ENCODE results near the gene RPL18. TPM values are rescaled to one million over a fixed set of nuclear protein-coding genes. Genes with fewer than 3 reads are reported as not detected.

The RPL18 gene
- total RNA-seq, 1 donor from 2014 or later = 1,853 TPM

DNA sequence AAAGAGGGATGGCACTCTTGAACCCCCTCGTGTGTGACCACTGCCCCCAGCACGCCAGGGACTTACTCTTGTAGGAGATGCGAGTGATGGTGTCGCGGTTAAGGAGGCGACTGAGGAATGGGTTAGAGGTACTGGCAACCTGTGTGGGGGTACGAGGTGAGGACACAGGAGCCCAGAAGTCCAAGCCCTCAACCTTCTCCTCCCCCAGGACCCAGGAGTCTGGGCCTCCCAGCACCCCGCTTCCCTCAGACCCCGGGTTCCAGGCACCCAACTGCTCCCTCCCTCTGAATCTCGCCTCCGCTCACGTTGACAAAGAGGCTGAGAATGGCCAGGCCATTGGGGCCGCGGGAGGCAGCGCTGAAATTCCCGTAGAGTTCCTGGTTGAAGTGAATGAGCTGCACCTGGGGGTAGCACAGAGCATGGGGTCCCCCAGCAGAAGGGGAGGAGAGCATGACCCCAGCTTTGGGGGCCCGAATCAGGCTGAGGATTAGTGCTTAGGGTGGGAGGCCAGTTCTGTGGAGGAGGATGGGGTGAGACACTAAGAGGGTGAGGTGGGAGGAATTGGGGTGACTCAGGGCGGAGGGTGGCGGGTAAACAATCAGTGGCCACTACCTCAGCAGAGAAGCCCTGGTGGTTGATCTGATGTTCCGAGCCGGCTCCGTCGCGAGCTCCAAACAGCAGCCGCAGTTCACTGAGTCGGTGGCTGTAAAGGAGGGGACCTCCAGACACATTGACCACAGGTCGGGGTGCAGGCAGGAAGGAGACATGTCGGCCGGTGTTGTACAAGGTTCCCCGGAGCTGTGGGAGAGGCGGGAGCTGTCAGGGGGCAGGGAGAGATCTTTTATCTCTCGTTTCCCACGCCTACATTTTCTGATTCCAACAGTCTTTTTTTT, 20.8 kb upstream of the RPL18 start:
- H3K27me3 Mint-ChIP-seq (ENCODE audit: low read depth) = peaks cover 4% of the 10 kb centered on the region

DNA sequence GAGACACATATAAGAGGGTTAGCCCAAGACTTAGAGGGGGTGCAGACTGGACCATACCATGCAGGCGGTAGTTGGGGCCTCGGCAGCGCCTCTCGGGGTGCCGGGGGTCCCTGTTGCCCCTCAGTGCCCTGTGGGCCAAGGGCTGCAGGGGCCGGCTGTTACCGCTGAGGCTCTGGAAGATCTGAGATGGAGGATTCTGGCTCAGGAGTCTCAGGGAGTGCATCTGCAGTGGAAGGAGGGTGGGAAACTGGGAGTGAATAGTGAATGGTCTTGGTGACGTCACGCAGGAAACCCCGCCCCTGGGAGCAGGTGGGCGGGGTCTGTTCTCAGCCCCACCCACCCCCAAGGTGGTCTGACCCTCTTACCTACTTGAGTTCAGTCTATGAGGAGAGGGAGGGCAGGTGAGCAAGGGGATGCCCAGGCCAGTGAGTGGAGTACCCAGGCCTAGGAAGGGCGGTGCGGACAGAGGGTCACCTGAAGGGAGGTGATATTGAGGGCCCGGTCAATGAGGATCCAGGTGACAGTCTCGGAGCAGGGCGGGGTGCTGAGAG, 19.9 kb upstream of the RPL18 start:
- Mint-ChIP-seq H3K4me3 (ENCODE audit: low read depth) (no peak overlapping the region), H3K9me3 (no peaks in the 10 kb centered on the region), H3K27ac (peak overlapping the region; percentile 98), H3K4me1 (ENCODE audit: low read depth) (peaks cover 22% of the 10 kb centered on the region), H3K27me3 (ENCODE audit: low read depth) (peaks cover 4% of the 10 kb centered on the region), H3K36me3 (ENCODE audit: low read depth) (no peaks in the 10 kb centered on the region)
- intact Hi-C loops (cut with micrococcal nuclease) = loop anchor here (1.0 to 10.0 kb wide), 3 partner anchors 7 to 478 kb away; partner anchors contain the start of genes C19orf73, CA11, EMP3 and PPFIA3
- DNase-seq (ENCODE audit: low spot score) = no peak

More for the DNA sequence above, 20.8 kb upstream of the RPL18 start:
- peak overlapping the region; percentile 6 for H3K4me3 Mint-ChIP-seq (ENCODE audit: low read depth)
- H3K4me1 Mint-ChIP-seq (ENCODE audit: low read depth) = peaks cover 20% of the 10 kb centered on the region
- DNase-seq (ENCODE audit: low spot score) = no peak
- no peaks in the 10 kb centered on the region for H3K9me3 Mint-ChIP-seq
- H3K36me3 Mint-ChIP-seq (ENCODE audit: low read depth) = no peaks in the 10 kb centered on the region
- intact Hi-C loops (cut with micrococcal nuclease) = loop anchor here (5.0 to 10.0 kb wide), 2 partner anchors 315 to 478 kb away; partner anchors contain the start of genes C19orf73, EMP3 and PPFIA3
- H3K27ac Mint-ChIP-seq = no peak overlapping the region

DNA sequence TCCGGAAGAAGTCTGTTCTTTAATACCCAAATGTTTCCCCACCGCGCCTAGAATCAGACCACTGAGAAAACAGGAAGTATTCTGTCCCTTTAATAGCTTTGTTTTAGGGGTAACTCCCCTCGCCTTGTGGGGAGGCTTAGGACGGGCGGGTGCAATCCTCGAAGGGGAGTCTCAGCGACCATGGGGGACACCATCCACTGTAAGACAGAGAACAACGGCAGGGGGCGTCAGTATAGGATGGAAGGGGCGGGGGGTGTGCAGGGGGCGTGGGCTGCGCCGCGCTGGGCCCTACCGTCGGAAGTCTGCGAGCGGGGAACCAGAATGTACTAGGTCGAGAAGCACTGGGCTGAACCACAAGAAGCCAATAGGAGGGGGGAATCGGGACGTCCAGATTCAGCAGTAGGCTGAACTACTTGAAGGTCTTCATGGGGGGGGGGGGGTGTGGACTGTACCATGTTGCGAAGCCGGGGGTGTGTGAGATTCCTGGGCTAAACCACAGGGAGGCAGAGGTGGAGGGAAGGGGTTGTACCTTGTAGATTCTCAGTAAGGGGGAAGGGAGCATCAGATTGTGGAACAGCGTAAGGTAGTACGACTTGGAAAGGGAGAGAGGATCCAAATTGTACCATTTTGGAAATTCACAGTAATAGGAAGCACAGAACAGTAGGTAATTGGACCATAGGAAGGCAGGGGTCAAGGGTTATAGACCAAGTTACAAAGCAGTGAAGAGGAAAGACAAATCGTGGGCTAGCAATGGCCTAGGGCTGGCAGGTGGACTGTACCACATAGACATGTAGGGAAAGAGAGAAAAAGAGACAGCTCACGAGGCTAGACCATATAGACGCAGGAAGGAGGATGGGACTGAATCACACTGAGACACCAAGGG, 19.2 kb upstream of the RPL18 start:
- H3K9me3 Mint-ChIP-seq = no peaks in the 10 kb centered on the region
- peak; percentile 81 for DNase-seq (ENCODE audit: low spot score)
- H3K36me3 Mint-ChIP-seq (ENCODE audit: low read depth) = no peaks in the 10 kb centered on the region
- peaks cover 29% of the 10 kb centered on the region for H3K4me1 Mint-ChIP-seq (ENCODE audit: low read depth)
- H3K4me3 Mint-ChIP-seq (ENCODE audit: low read depth) = peak overlapping the region; percentile 83
- H3K27me3 Mint-ChIP-seq (ENCODE audit: low read depth) = peaks cover 4% of the 10 kb centered on the region
- peak overlapping the region; percentile 98 for H3K27ac Mint-ChIP-seq
- intact Hi-C loops (cut with micrococcal nuclease) = loop anchor here (1.0 to 10.0 kb wide), 4 partner anchors 8 to 479 kb away; partner anchors contain the start of genes C19orf73, CA11, EMP3 and PPFIA3

GRCh38 chr19:48637449-48637947, 18.5 kb upstream of the RPL18 start:
- no peaks in the 10 kb centered on the region for H3K9me3 Mint-ChIP-seq
- H3K4me1 Mint-ChIP-seq (ENCODE audit: low read depth) = peaks cover 31% of the 10 kb centered on the region
- peak overlapping the region; percentile 98 for H3K27ac Mint-ChIP-seq
- H3K27me3 Mint-ChIP-seq (ENCODE audit: low read depth) = peaks cover 4% of the 10 kb centered on the region
- DNase-seq (ENCODE audit: low spot score) = peak; percentile 99
- no peaks in the 10 kb centered on the region for H3K36me3 Mint-ChIP-seq (ENCODE audit: low read depth)
- H3K4me3 Mint-ChIP-seq (ENCODE audit: low read depth) = peak overlapping the region; percentile 83
- intact Hi-C loops (cut with micrococcal nuclease) = loop anchor here (1.0 to 10.0 kb wide), 3 partner anchors 18 to 480 kb away; partner anchors contain the start of genes C19orf73, EMP3, PPFIA3 and RPL18

GRCh38 chr19:48636859-48637448, 18.0 kb upstream of the RPL18 start, which contains the start of gene DBP:
DBP (minus strand) TSS chr19:48637379; CDS start chr19:48636994, 385 bp downstream.
- peaks cover 33% of the 10 kb centered on the region for H3K4me1 Mint-ChIP-seq (ENCODE audit: low read depth)
- peak within 1 kb of the TSS; percentile 98 for H3K27ac Mint-ChIP-seq
- DNase-seq (ENCODE audit: low spot score) = no peak

DNA sequence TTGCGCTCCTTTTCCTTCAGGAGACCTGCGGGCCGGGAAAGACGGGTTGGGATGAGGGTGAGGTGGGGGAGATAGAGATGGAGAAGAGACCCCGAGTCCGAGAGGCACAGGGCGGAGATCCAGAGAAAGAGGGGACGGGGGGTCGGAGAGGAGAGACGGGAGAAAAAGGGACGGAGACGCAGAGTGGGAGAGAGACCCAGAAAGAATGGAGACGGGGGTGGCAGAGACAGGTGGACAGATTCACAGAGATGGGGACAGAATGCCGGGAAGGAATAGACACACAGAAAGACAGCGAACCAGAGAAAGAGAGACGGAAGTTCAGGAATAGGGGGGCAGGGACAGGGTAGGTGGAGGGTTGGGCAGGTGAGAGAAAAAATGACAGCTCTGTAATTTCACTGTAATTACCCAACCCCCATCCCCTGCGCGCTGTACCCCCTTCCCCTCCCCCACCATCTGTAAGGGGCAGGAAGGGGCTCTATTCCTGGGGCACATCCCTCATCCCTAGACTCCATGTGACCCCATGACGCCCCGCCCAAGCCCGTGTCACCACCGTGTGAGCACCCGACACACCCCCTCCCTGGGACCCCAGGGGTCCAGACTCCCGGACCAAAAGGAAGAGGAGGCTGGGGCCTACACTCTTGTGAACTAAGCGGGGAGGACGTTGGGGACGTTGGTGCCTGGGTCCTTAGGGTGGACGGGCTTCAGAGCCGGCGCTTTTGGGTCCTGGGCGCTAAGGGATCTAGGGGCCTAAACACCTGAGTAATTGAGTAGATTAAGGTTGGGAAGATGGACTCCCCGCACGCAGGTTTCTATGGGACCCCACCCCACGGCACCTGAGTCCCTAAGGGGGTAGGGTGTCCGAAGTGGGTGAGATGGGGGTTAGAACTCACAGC, 17.2 kb upstream of the RPL18 start:
- H3K4me1 Mint-ChIP-seq (ENCODE audit: low read depth) = peaks cover 33% of the 10 kb centered on the region
- H3K4me3 Mint-ChIP-seq (ENCODE audit: low read depth) = peak overlapping the region; percentile 83
- DNase-seq (ENCODE audit: low spot score) = no peak
- H3K9me3 Mint-ChIP-seq = no peaks in the 10 kb centered on the region
- H3K36me3 Mint-ChIP-seq (ENCODE audit: low read depth) = no peaks in the 10 kb centered on the region
- peak overlapping the region; percentile 85 for H3K27ac Mint-ChIP-seq
- intact Hi-C loops (cut with micrococcal nuclease) = loop anchor here (5.0 to 10.0 kb wide), 2 partner anchors 311 to 481 kb away; partner anchors contain the start of genes C19orf73, EMP3 and PPFIA3
- peaks cover under 1% of the 10 kb centered on the region for H3K27me3 Mint-ChIP-seq (ENCODE audit: low read depth)

More at GRCh38 chr19:48636859-48637448, 18.0 kb upstream of the RPL18 start, which contains the start of gene DBP:
- no peaks in the 10 kb centered on the region for H3K36me3 Mint-ChIP-seq (ENCODE audit: low read depth)
- H3K27me3 Mint-ChIP-seq (ENCODE audit: low read depth) = peaks cover 4% of the 10 kb centered on the region
- H3K9me3 Mint-ChIP-seq = no peaks in the 10 kb centered on the region
- intact Hi-C loops (cut with micrococcal nuclease) = loop anchor here (1.0 to 10.0 kb wide), 3 partner anchors 18 to 480 kb away; partner anchors contain the start of genes C19orf73, EMP3, PPFIA3 and RPL18
- H3K4me3 Mint-ChIP-seq (ENCODE audit: low read depth) = peak within 1 kb of the TSS; percentile 83

- H3K27ac Mint-ChIP-seq = peak overlapping the region; percentile 76
- DNase-seq (ENCODE audit: low spot score) = peak; percentile 72
- peaks cover 34% of the 10 kb centered on the region for H3K4me1 Mint-ChIP-seq (ENCODE audit: low read depth)
- H3K4me3 Mint-ChIP-seq (ENCODE audit: low read depth) = peak overlapping the region; percentile 83
- no peaks in the 10 kb centered on the region for H3K27me3 Mint-ChIP-seq (ENCODE audit: low read depth)
- no peaks in the 10 kb centered on the region for H3K9me3 Mint-ChIP-seq
- H3K36me3 Mint-ChIP-seq (ENCODE audit: low read depth) = peaks cover 4% of the 10 kb centered on the region
- intact Hi-C loops (cut with micrococcal nuclease) = loop anchor here (5.0 to 10.0 kb wide), 2 partner anchors 311 to 482 kb away; partner anchors contain the start of genes C19orf73, EMP3 and PPFIA3
Measured at GRCh38 chr19:48635263-48635965, 16.4 kb upstream of the RPL18 start.

DNA sequence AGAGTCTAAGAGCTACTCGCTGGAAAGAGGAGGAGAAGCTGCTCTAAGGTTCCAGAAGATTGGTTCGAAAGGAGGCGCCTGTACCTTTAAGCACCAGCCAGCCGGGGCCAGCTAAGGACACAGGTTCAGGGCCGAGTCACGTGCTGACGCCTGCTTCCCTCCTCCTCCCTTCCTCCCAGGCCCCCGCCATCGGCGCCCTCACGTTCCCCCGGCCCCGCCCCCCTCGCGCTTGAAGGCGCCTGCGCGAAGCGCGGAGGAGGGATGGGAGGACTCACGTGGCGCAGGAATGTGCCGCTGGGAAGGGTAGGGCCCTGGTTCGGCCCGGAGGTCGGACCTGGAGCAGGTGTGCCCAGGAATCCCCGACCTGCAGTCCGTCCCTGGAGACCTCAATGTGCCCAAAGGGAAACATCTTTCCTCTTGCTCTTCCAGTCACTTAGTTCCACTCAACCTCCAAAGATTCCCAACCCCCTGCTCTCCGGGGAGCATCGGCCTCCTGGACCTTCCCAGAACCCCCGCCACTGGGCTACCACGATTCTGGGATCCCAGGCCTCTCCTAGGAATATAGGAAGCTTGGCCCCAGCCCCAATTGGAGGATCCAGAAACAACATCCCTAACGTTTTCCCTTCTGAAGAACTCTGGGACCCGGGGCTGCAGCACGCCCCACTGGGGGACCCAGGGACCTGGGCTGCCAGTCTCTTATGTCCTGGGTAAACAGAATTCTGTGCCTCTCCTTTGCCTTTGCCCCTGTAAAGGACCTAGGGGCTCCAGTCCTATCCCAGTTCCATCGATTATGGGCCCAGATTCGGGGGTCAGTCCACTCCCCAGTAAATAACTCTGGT, 15.7 kb upstream of the RPL18 start:
- H3K27me3 Mint-ChIP-seq (ENCODE audit: low read depth) = no peaks in the 10 kb centered on the region
- peak overlapping the region; percentile 73 for H3K4me3 Mint-ChIP-seq (ENCODE audit: low read depth)
- intact Hi-C loops (cut with micrococcal nuclease) = loop anchor here (1.0 to 10.0 kb wide), 3 partner anchors 10 to 483 kb away; partner anchors contain the start of genes C19orf73, EMP3 and PPFIA3
- H3K9me3 Mint-ChIP-seq = no peaks in the 10 kb centered on the region
- DNase-seq (ENCODE audit: low spot score) = peak; percentile 88
- peaks cover 10% of the 10 kb centered on the region for H3K36me3 Mint-ChIP-seq (ENCODE audit: low read depth)
- peaks cover 34% of the 10 kb centered on the region for H3K4me1 Mint-ChIP-seq (ENCODE audit: low read depth)
- H3K27ac Mint-ChIP-seq = peak overlapping the region; percentile 76

GRCh38 chr19:48634036-48634342, 15.0 kb upstream of the RPL18 start:
- Mint-ChIP-seq H3K36me3 (ENCODE audit: low read depth) (peaks cover 12% of the 10 kb centered on the region), H3K4me1 (ENCODE audit: low read depth) (peaks cover 34% of the 10 kb centered on the region), H3K4me3 (ENCODE audit: low read depth) (peak overlapping the region; percentile 73), H3K27me3 (ENCODE audit: low read depth) (no peaks in the 10 kb centered on the region), H3K27ac (peak overlapping the region; percentile 72), H3K9me3 (no peaks in the 10 kb centered on the region)
- intact Hi-C loops (cut with micrococcal nuclease) = loop anchor here (1.0 to 10.0 kb wide), 2 partner anchors 10 to 309 kb away; partner anchors contain the start of gene EMP3
- DNase-seq (ENCODE audit: low spot score) = no peak

Data from activated T-helper 2 cell treated with anti-CD3 and anti-CD28 coated beads, Interferon-gamma antibody, Interleukin-2, Interleukin-4, amounts not matched to agents 10 μg/mL and 5 μg/mL and 100 μg/mL, durations not matched to agents 14 hours and 24 hours and 36 hours (primary cell).